Thyroid gland (tissue), 4 donors: ENCODE measurements around the gene S1PR4.
"Not testable (repeated sequence)": the region's sequence is repeated elsewhere in the genome, so short reads cannot be mapped to it uniquely, and the experiment has no call there.

Source experiments
- POLR2A ChIP-seq, 2 donors: fragments of 450-650 bp; IDR thresholded peaks; one replicate each; pipeline ENCODE4 v1.6.1; 2017; ENCODE audit warnings: antibody characterized with exemption in 2 of 2, mild to moderate bottlenecking in 2 of 2, moderate library complexity in 1 of 2
- TF ChIP-seq, protein P1 (sequence below), 6 experiments: fragments of 200-600 bp in 3 of 6; fragments of 450-650 bp in 3 of 6; sonication (generic) in 3 of 6; IDR thresholded peaks; one replicate each; pipeline ENCODE4 v1.5.1; 2016 to 2019; ENCODE audit warnings: antibody characterized with exemption in 6 of 6, mild to moderate bottlenecking in 2 of 6, inconsistent platforms in 1 of 6, moderate library complexity in 1 of 6

DNA sequence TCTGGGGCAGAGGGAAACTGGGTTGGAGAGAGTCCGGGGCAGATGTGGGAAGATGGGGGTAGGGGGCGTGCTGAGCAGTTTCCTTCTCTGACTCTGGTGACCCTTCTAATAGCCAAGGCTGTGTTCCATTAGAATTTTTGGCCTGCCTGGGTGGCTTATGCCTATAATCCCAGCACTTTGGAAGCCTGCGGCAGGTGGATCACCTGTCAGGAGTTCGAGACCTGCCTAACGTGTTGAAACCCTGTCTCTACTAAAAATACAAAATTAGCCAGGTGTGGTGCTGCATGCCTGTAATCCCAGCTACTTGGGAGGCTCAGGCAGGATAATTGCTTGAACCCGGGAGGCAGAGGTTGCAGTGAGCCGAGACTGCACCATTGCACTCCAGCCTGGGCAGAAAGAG, 24.3 kb downstream of the S1PR4 start:
- not testable (repeated sequence) for TF ChIP-seq POLR2A (IDR thresholded peaks at IDR 0.05)
- TF ChIP-seq, protein P1, sequence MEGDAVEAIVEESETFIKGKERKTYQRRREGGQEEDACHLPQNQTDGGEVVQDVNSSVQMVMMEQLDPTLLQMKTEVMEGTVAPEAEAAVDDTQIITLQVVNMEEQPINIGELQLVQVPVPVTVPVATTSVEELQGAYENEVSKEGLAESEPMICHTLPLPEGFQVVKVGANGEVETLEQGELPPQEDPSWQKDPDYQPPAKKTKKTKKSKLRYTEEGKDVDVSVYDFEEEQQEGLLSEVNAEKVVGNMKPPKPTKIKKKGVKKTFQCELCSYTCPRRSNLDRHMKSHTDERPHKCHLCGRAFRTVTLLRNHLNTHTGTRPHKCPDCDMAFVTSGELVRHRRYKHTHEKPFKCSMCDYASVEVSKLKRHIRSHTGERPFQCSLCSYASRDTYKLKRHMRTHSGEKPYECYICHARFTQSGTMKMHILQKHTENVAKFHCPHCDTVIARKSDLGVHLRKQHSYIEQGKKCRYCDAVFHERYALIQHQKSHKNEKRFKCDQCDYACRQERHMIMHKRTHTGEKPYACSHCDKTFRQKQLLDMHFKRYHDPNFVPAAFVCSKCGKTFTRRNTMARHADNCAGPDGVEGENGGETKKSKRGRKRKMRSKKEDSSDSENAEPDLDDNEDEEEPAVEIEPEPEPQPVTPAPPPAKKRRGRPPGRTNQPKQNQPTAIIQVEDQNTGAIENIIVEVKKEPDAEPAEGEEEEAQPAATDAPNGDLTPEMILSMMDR (IDR thresholded peaks at IDR 0.05) = not testable (repeated sequence)
